ENCODE data around the gene NUP133. TPM values are rescaled to one million over a fixed set of nuclear protein-coding genes. Genes with fewer than 3 reads are reported as not detected.
A peak's percentile ranks its signal among the peaks of the same experiment; 100 is the strongest.
"Not testable (repeated sequence)": the region's sequence is repeated elsewhere in the genome, so short reads cannot be mapped to it uniquely, and the experiment has no call there.

The NUP133 gene
- total RNA-seq, 1 donor from 2014 or later: 32.6 TPM

- no peak for TF ChIP-seq CTCF (IDR thresholded peaks at IDR 0.05)
- no peak for ATAC-seq
- Histone ChIP-seq H3K27me3 (ENCODE audit: low read depth) (peaks cover 10% of the 10 kb centered on the region), H3K9me3 (peaks cover 6% of the 10 kb centered on the region), H3K27ac (no peak overlapping the region), H3K4me1 (no peaks in the 10 kb centered on the region), H3K4me3 (no peak overlapping the region), H3K36me3 (no peaks in the 10 kb centered on the region)
- intact Hi-C loops (cut with DNase I): no loop called here
- no peak for DNase-seq
These were observed 87.9 kb downstream of the NUP133 start for GRCh38 chr1:229420224-229420623.

- H3K36me3 ChIP-seq; ATAC-seq; H3K27me3 ChIP-seq (ENCODE audit: low read depth); H3K27ac ChIP-seq; intact Hi-C loops (cut with DNase I); H3K4me3 ChIP-seq; DNase-seq; H3K4me1 ChIP-seq; H3K9me3 ChIP-seq: not testable (repeated sequence)
These were observed 89.6 kb downstream of the NUP133 start for GRCh38 chr1:229418586-229418985.

- H3K27ac ChIP-seq; H3K36me3 ChIP-seq; ATAC-seq; H3K4me3 ChIP-seq; DNase-seq; H3K9me3 ChIP-seq; intact Hi-C loops (cut with DNase I): not testable (repeated sequence)
- peaks cover 25% of the 10 kb centered on the region for H3K27me3 ChIP-seq (ENCODE audit: low read depth)
- H3K4me1 ChIP-seq: peaks cover 21% of the 10 kb centered on the region
These were observed 95.3 kb downstream of the NUP133 start for GRCh38 chr1:229412810-229413209.

GRCh38 chr1:229412056-229412455 lies 96.1 kb downstream of the NUP133 start:
- H3K27ac ChIP-seq: no peak overlapping the region
- DNase-seq (no peak), ATAC-seq (no peak)
- no peak for TF ChIP-seq CTCF (IDR thresholded peaks at IDR 0.05)
- H3K27me3 ChIP-seq (ENCODE audit: low read depth): peaks cover 32% of the 10 kb centered on the region
- H3K9me3 ChIP-seq: no peaks in the 10 kb centered on the region
- no peaks in the 10 kb centered on the region for H3K36me3 ChIP-seq
- H3K4me1 ChIP-seq: peaks cover 29% of the 10 kb centered on the region
- no peak overlapping the region for H3K4me3 ChIP-seq
- intact Hi-C loops (cut with DNase I): no loop called here

- DNase-seq: no peak
- ATAC-seq: no peak
- Histone ChIP-seq H3K9me3 (no peaks in the 10 kb centered on the region), H3K27me3 (ENCODE audit: low read depth) (peaks cover 37% of the 10 kb centered on the region), H3K36me3 (no peaks in the 10 kb centered on the region), H3K4me1 (peaks cover 29% of the 10 kb centered on the region), H3K27ac (no peak overlapping the region), H3K4me3 (no peak overlapping the region)
- intact Hi-C loops (cut with DNase I): no loop called here
- no peak for TF ChIP-seq CTCF (IDR thresholded peaks at IDR 0.05)
These were observed 96.6 kb downstream of the NUP133 start for GRCh38 chr1:229411434-229412055.

GRCh38 chr1:229410692-229411433 lies 97.3 kb downstream of the NUP133 start:
- DNase-seq (no peak), ATAC-seq (peak; percentile 62 to 84)
- peaks cover 29% of the 10 kb centered on the region for H3K4me1 ChIP-seq
- H3K27ac ChIP-seq: no peak overlapping the region
- H3K9me3 ChIP-seq: no peaks in the 10 kb centered on the region
- no peak overlapping the region for H3K4me3 ChIP-seq
- H3K27me3 ChIP-seq (ENCODE audit: low read depth): peaks cover 42% of the 10 kb centered on the region
- intact Hi-C loops (cut with DNase I): no loop called here
- no peaks in the 10 kb centered on the region for H3K36me3 ChIP-seq
- no peak for TF ChIP-seq CTCF (IDR thresholded peaks at IDR 0.05)
